ENCODE measurements around the gene ZNF100.

DNA sequence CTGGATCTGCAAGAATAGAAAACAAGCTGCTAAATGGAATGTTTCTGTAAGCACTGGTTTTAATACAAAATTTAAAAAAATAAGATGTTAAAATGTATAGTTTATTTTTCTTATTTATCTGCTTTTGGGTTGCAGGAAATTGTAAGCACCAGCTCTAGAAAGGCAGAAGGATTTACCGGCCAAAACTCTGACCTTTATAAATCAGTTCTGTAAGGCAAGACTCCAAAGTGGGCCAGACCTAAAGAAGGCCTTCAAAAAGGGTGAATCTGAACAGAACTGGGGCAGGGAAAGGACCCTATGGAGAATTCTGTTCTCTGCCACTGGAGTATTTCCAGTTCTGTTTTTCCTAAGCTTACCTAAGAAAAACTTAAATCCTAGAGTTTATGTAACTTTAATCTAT is 19.3 kb downstream of the ZNF100 start:
- no peak for TF ChIP-seq MXI1 (conservative IDR thresholded peaks at IDR 0.05; ENCODE audit: poor library complexity, severe bottlenecking)
- TF ChIP-seq, protein P1, sequence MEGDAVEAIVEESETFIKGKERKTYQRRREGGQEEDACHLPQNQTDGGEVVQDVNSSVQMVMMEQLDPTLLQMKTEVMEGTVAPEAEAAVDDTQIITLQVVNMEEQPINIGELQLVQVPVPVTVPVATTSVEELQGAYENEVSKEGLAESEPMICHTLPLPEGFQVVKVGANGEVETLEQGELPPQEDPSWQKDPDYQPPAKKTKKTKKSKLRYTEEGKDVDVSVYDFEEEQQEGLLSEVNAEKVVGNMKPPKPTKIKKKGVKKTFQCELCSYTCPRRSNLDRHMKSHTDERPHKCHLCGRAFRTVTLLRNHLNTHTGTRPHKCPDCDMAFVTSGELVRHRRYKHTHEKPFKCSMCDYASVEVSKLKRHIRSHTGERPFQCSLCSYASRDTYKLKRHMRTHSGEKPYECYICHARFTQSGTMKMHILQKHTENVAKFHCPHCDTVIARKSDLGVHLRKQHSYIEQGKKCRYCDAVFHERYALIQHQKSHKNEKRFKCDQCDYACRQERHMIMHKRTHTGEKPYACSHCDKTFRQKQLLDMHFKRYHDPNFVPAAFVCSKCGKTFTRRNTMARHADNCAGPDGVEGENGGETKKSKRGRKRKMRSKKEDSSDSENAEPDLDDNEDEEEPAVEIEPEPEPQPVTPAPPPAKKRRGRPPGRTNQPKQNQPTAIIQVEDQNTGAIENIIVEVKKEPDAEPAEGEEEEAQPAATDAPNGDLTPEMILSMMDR (IDR thresholded peaks at IDR 0.05; ENCODE audit: poor library complexity, severe bottlenecking) = no peak

Measured in neural cell (in vitro differentiated cells).